Mammary epithelial cell (primary cell): ENCODE measurements around the gene TACSTD2.

ENCODE experiments used
- CTCF ChIP-seq, 2 donors: IDR thresholded peaks in 1 of 2; conservative IDR thresholded peaks in 1 of 2; 2 replicates each; pipeline ENCODE4 v1.5.1; 2011 to 2012; ENCODE audit warnings: inconsistent platforms in 2 of 2, low read length in 2 of 2, mild to moderate bottlenecking in 2 of 2, control low read depth in 1 of 2, low read depth in 1 of 2; ENCODE audit not compliant: insufficient read depth in 1 of 2; ENCODE audit errors: extremely low read depth in 1 of 2
- EZH2 ChIP-seq: IDR thresholded peaks from 2 replicates; pipeline ENCODE4 v1.6.1; 2012; ENCODE audit warnings: low read length, inconsistent platforms, borderline replicate concordance

GRCh38 chr1:58571616-58572015 lies 5.4 kb downstream of the TACSTD2 start:
- no peak for TF ChIP-seq CTCF (conservative IDR thresholded peaks at IDR 0.05 in 1 of 2, IDR thresholded peaks at IDR 0.05 in 1 of 2; ENCODE audit: extremely low read depth in 1 of 2, insufficient read depth in 1 of 2, low read depth in 1 of 2, low read length in 2 of 2)
- no peak for TF ChIP-seq EZH2
